AG10803 (cell line): ENCODE measurements around the gene MARK2.

ENCODE experiments used
- DNase-seq: peaks from one replicate; pipeline ENCODE4 v3.0.0; 2010; ENCODE audit warnings: low read depth
- H3K4me3 ChIP-seq: 2 replicates; pipeline ENCODE4 v1.5.1; 2011; ENCODE audit warnings: mild to moderate bottlenecking, low read length, control low read depth
- CTCF ChIP-seq: conservative IDR thresholded peaks from 2 replicates; pipeline ENCODE4 v1.5.1; 2011; ENCODE audit warnings: mild to moderate bottlenecking, low read length, control low read depth, inconsistent platforms

MARK2 gene

GRCh38 chr11:63816166-63816565 lies 22.7 kb upstream of the MARK2 start:
- DNase-seq, result no peak
- TF ChIP-seq CTCF, result no peak
- H3K4me3 ChIP-seq, result no peak overlapping the region

GRCh38 chr11:63816732-63817131 lies 22.2 kb upstream of the MARK2 start:
- no peak for DNase-seq
- TF ChIP-seq CTCF, result no peak
- H3K4me3 ChIP-seq, result no peak overlapping the region

- no peak for DNase-seq
- no peak for TF ChIP-seq CTCF
- no peak overlapping the region for H3K4me3 ChIP-seq
Observed at GRCh38 chr11:63817758-63818498, 21.0 kb upstream of the MARK2 start.

- no peak for DNase-seq
- no peak overlapping the region for H3K4me3 ChIP-seq
- TF ChIP-seq CTCF, result no peak
Observed at GRCh38 chr11:63818609-63819008, 20.3 kb upstream of the MARK2 start.

GRCh38 chr11:63821411-63821810 lies 17.5 kb upstream of the MARK2 start:
- no peak for TF ChIP-seq CTCF
- H3K4me3 ChIP-seq, result no peak overlapping the region
- no peak for DNase-seq

- TF ChIP-seq CTCF, result no peak
- DNase-seq, result no peak
- no peak overlapping the region for H3K4me3 ChIP-seq
Observed at GRCh38 chr11:63826471-63827190, 12.3 kb upstream of the MARK2 start.
